ENCODE measurements around the gene APMAP.

DNA sequence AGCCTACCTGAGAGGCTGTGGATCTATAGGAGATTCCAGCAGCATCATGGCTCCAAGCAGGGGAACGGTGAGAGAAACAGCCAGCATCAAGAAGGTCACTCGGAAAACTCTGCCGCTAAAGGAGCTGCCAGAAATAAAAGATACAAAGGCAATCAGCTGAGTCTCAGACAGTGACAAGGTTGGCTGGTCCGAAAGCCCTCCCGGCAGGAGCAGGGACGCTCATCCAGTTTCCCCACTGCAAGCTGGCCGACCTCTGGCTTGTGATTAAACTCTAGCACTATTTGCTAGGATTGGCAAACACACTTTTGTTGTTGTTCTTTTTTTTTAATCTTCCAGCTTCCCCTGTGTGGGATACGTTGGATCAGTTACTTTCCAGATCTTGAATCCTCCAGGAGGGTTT lies 8.7 kb downstream of the APMAP start:
- TF ChIP-seq POLR2A (conservative IDR thresholded peaks at IDR 0.05), result no peak
- TF ChIP-seq PHTF2 (CRISPR knock-in tag; IDR thresholded peaks at IDR 0.05), result no peak
- TF ChIP-seq ZNF140 (CRISPR knock-in tag; IDR thresholded peaks at IDR 0.05), result no peak
- no peak for TF ChIP-seq FOXO4 (CRISPR knock-in tag; IDR thresholded peaks at IDR 0.05)
- TF ChIP-seq EZH2 (IDR thresholded peaks at IDR 0.05; ENCODE audit: borderline replicate concordance, low read depth, low read length), result no peak
- TF ChIP-seq, protein P1, sequence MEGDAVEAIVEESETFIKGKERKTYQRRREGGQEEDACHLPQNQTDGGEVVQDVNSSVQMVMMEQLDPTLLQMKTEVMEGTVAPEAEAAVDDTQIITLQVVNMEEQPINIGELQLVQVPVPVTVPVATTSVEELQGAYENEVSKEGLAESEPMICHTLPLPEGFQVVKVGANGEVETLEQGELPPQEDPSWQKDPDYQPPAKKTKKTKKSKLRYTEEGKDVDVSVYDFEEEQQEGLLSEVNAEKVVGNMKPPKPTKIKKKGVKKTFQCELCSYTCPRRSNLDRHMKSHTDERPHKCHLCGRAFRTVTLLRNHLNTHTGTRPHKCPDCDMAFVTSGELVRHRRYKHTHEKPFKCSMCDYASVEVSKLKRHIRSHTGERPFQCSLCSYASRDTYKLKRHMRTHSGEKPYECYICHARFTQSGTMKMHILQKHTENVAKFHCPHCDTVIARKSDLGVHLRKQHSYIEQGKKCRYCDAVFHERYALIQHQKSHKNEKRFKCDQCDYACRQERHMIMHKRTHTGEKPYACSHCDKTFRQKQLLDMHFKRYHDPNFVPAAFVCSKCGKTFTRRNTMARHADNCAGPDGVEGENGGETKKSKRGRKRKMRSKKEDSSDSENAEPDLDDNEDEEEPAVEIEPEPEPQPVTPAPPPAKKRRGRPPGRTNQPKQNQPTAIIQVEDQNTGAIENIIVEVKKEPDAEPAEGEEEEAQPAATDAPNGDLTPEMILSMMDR (IDR thresholded peaks at IDR 0.05 in 2 of 3, conservative IDR thresholded peaks at IDR 0.05 in 1 of 3; ENCODE audit: insufficient read depth in 2 of 3, low read depth in 1 of 3, low read length in 3 of 3), result no peak

Measured in K562 (cell line).